ENCODE measurements around the gene USB1. TPM values are rescaled to one million over a fixed set of nuclear protein-coding genes. Genes with fewer than 3 reads are reported as not detected.

The USB1 gene
- total RNA-seq, 1 experiment from 2014 or later = 73.1 TPM

DNA sequence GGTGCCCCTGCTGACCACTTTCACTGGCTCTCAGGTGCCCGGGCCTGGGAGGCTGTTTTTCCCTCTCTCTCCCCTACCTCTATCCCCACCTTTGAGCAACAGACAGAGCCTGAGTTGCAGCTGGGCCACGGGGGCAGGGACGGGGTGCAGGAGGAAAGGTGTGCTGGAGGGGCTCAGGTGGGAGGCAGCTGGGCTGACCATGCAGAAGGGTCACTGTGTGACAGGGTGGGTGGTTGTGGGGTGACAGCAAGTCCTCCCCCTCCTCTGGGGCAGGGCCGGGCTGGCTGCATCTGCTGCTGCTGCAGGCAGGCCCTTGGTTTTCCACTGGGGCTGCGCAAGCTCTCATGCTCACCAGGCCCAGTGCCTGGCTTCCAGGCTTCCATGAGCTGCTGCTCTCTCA, 7.3 kb upstream of the USB1 start:
- intact Hi-C loops (cut with micrococcal nuclease) = loop anchor here (2.0 kb wide), 1 partner anchor 237 kb away; no protein-coding TSS in a partner anchor

DNA sequence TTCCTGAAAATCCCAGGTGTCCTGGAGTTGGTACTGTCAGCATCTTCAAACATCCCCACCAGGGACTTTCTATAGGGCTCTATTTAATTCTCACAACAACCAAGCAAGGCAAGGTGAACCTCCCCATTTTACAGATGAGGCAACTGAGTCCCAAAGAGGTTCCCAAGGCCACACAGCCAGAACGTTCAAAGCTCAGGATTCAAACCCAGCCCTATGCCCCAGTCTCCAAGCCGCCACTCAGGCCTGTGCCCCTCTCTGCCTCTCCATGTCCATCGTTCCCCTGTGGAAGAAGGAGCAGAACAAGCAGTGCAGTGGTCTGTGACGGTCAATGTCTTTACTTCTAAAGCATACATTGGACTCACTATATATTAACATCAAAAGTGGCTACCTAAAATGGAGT, 6.8 kb upstream of the USB1 start:
- ChIA-PET RAD21 (ENCODE audit: low non-redundant PET in 1 of 2, low total read pairs in 2 of 2, uncharacterized antibody in 2 of 2, unreplicated experiment in 2 of 2) (no interaction called here), CTCF (no interaction called here), POLR2A (no interaction called here)
- H3K79me2 ChIP-seq (ENCODE audit: insufficient read depth, low read length) = no peaks in the 10 kb centered on the region
- H2AFZ ChIP-seq (ENCODE audit: low read depth, low read length, poor library complexity, severe bottlenecking) = no peak overlapping the region
- H3K4me2 ChIP-seq (ENCODE audit: low read length) = no peak overlapping the region
- no peaks in the 10 kb centered on the region for H3K9me2 ChIP-seq (ENCODE audit: insufficient read depth)
- H3K27ac ChIP-seq (ENCODE audit: low read depth, low read length) = no peak overlapping the region
- no peaks in the 10 kb centered on the region for H3K27me3 ChIP-seq (ENCODE audit: insufficient read depth, low read length)
- no peaks in the 10 kb centered on the region for H4K20me1 ChIP-seq (ENCODE audit: insufficient read depth)
- H3K9me3 ChIP-seq (ENCODE audit: control insufficient read depth in 1 of 2, insufficient read depth in 1 of 2, low read depth in 1 of 2, low read length in 2 of 2) = no peaks in the 10 kb centered on the region
- TF ChIP-seq POLR2AphosphoS5 (IDR thresholded peaks at IDR 0.05; ENCODE audit: low read depth, low read length) = no peak
- no peak for TF ChIP-seq ZBTB33 (IDR thresholded peaks at IDR 0.05; ENCODE audit: extremely low read depth, insufficient replicate concordance, low read length)
- no peak for TF ChIP-seq TCF7L2 (IDR thresholded peaks at IDR 0.05; ENCODE audit: borderline replicate concordance, extremely low read depth, insufficient read depth, insufficient read length)
- peaks cover 9 to 23% of the 10 kb centered on the region in 2 experiments; a peak in 3 of 4 replicates for H3K4me1 ChIP-seq (ENCODE audit: control insufficient read depth in 1 of 2, insufficient read depth in 2 of 2, low read length in 2 of 2)
- ATAC-seq (no peak), DNase-seq (ENCODE audit: low read depth, low spot score) (no peak)
- no peaks in the 10 kb centered on the region for H3K36me3 ChIP-seq (ENCODE audit: control insufficient read depth in 1 of 2, insufficient read depth in 2 of 2, low read length in 2 of 2)
- no peak overlapping the region for H3K9ac ChIP-seq (ENCODE audit: low read length)
- H3K4me3 ChIP-seq (replicated peaks in 1 of 2; ENCODE audit: low read depth in 1 of 2, low read length in 2 of 2) = no peak overlapping the region
- BruUV-seq (replicated peaks) = no TSS peak
- intact Hi-C loops (cut with micrococcal nuclease) = loop anchor here (2.0 kb wide), 1 partner anchor 238 kb away; no protein-coding TSS in a partner anchor

More for the DNA sequence above, 7.3 kb upstream of the USB1 start:
- Histone ChIP-seq H3K36me3 (ENCODE audit: control insufficient read depth in 1 of 2, insufficient read depth in 2 of 2, low read length in 2 of 2) (no peaks in the 10 kb centered on the region), H3K27ac (ENCODE audit: low read depth, low read length) (no peak overlapping the region), H3K4me3 (replicated peaks in 1 of 2; ENCODE audit: low read depth in 1 of 2, low read length in 2 of 2) (no peak overlapping the region), H3K9ac (ENCODE audit: low read length) (no peak overlapping the region), H3K27me3 (ENCODE audit: insufficient read depth, low read length) (no peaks in the 10 kb centered on the region), H3K9me3 (ENCODE audit: control insufficient read depth in 1 of 2, insufficient read depth in 1 of 2, low read depth in 1 of 2, low read length in 2 of 2) (no peaks in the 10 kb centered on the region), H2AFZ (ENCODE audit: low read depth, low read length, poor library complexity, severe bottlenecking) (no peak overlapping the region), H3K79me2 (ENCODE audit: insufficient read depth, low read length) (no peaks in the 10 kb centered on the region), H3K4me2 (ENCODE audit: low read length) (no peak overlapping the region), H4K20me1 (ENCODE audit: insufficient read depth) (no peaks in the 10 kb centered on the region), H3K4me1 (ENCODE audit: control insufficient read depth in 1 of 2, insufficient read depth in 2 of 2, low read length in 2 of 2) (peaks cover 5 to 19% of the 10 kb centered on the region in 2 experiments; a peak in 3 of 4 replicates), H3K9me2 (ENCODE audit: insufficient read depth) (no peaks in the 10 kb centered on the region)
- no peak for TF ChIP-seq SP1 (IDR thresholded peaks at IDR 0.05; ENCODE audit: low read depth)
- TF ChIP-seq ZFX (IDR thresholded peaks at IDR 0.05) = no peak
- no peak for TF ChIP-seq EGR1 (IDR thresholded peaks at IDR 0.05; ENCODE audit: low read depth)
- RAD21 ChIA-PET (ENCODE audit: low non-redundant PET in 1 of 2, low total read pairs in 2 of 2, uncharacterized antibody in 2 of 2, unreplicated experiment in 2 of 2) = no interaction called here
- POLR2A ChIA-PET = no interaction called here
- ATAC-seq (no peak), DNase-seq (ENCODE audit: low read depth, low spot score) (no peak)
- CTCF ChIA-PET = no interaction called here
- BruUV-seq (replicated peaks) = no TSS peak

Data from HCT116 (cell line).